GM21717 (cell line): Measurements from ENCODE around the gene RTP3.

Source experiments
- ATAC-seq: cut with Tn5 transposase; IDR thresholded peaks from one replicate; pipeline ENCODE4 v1.9.1; 2021; ENCODE audit warnings: mild to moderate bottlenecking, moderate library complexity; ENCODE audit not compliant: unreplicated experiment

Gene RTP3

DNA sequence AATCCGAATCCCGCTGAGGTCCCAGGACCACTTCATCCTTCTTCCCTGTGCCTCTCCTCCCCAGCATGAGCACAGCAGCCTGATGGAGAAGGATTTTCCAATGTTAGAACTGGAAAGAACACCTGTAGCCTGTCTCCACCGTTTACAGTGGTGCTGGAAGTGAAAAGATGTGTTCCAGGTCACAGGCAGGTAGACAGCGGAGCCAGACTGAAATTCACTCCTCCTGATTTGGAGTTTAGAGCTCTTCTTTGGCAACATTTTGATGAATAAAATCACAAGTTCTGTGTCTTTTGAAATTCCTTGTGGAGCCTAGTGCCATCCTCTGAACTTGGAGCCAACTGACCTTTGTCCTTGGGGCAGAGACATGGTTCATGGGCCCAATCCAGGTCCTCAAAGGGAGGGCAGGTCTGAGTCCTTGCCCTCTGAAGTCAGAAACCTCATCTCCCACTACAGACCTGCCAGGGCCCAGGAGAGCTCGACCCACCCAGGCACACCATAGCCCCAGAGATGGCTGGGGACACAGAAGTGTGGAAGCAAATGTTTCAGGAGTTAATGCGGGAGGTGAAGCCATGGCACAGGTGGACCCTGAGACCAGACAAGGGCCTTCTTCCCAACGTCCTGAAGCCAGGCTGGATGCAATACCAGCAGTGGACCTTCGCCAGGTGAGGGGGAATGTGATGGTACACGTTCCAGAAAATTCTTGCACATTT, at the start of gene RTP3:
RTP3 (plus strand) TSS at position 421 of the 710 bp plus-strand sequence; CDS start at position 508, 87 bp downstream.
- no peak for ATAC-seq

DNA sequence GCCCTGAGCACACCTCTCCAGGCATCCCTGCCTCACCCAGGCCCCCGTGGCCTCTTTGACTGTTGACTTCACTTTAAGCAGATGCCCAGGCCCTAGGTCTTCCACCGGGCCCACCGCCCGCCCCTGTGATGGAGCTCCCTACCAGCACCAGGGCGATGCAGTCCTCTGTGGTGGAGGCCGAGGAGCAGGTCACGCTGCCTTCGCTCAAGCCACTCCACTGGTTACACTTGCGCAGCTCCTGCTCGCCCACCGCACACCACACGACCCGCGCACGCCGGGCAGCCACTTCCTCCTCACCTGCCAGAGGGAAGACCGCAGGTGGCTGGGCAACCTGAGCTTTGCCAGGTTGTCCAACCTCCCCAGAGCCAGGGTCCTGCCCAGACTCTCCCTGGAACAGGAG, 49.1 kb upstream of the RTP3 start:
- no peak for ATAC-seq

GRCh38 chr3:46449755-46450552, 47.8 kb upstream of the RTP3 start:
- ATAC-seq, result no peak

DNA sequence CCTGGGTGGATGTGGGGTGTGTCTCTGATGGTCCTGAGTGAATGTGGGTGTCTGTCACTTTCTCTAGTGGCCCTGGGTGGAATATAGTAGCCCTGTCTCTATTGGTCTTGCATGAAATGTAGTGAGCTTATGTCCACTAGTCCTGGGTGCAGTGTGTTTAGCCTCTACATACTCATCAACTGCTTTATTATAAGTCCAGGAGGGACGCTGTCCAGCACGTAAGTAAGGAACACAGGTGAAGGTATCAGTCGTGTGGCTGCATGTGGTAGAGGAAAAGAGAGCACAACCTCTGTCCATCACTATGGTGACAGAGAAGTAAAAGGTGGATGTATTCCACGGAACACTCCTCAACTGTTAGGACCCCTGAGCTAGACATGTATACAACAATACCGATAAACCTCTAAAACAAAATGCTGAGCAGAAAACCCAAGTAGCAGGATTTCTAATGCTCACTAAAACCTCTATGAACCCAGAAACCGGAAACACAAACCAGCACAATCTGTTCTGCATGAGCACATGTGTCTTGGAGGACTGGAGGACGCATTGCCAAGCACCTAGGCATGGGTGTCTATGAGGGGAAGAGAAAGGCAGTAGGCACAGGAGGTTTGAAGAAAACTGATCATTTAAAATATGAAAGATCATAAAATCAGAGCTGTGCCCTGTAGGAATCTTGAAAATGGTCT, 44.1 kb upstream of the RTP3 start:
- no peak for ATAC-seq

DNA sequence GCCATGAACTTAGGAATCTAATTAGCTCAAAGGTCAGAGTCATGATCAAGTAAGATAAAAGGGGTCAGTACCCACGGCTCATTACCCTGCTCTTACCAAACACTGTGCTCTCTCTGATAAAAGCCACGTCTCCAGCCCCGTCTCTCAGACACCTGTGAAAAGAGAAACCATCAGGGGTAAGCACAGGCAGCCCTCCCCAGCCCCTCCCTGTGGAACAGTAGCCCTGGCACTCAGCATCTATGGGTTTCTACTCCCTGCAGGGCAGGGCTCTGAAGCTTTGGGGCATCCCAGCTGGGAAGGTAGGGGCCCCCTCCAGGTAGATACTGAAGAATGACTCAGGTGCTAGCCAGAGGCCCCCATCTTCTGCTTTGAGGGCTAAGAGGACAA, 43.6 kb upstream of the RTP3 start:
- no peak for ATAC-seq

GRCh38 chr3:46454606-46455005, 43.2 kb upstream of the RTP3 start:
- no peak for ATAC-seq

DNA sequence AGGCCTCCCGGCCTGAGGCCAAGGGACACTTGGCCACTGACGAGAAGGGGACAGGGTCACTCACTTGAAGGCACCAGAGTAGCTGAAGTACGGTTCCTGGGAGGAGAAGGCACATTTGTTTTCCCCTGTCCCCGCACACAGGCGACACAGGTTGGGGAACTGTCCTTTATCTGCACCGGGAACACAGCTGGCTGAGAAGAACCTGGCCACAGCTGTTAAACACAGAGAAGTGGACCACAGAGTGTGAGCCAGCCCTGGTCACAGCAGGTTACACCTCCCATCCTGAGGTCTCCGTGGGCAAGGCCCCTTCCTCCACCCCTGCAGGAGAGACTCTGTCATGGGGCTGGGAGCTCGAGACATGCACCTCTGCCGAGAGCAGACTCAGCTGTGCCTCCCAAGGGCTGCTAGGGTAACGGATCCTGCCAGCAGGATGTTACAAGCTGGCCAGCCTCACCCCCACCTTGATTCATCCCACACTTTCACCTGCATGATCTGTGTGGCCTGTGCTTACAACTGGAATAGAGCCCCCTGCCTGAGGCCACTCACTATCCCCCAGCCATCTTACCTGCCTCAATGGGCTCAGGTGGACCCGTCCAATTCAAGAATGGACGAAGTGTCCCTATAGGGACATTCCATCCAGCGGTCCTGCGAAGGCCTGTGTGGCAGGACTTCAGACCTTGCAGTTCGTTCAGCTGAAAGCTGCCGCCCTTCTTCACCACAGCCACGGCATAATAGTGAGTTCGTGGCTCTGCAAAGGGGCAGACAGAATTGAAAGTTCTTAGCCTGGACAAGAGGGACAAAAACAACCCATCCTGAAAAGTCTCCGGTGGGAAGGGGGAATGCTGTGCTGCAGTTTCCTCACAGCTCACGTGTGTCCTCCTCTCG, 42.3 kb upstream of the RTP3 start:
- no peak for ATAC-seq

DNA sequence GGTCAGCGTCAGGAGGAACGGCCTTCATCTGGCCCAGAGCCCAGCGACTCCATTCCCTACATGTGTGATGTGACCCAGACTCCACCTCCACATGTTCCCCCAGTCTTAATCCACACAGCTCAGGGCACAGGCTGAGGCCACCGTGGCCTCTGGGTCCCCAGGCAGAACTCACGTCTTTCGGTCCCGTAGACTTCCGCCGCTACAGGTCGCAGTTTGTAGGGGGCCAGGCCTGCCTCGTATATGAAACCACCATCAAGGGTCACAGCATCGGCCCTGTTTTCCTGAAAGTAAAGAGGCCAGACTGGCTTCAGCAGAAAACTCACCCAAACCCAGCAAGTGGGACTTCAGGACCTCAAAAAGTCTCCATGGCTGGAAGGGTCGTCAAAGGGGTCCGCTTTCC, 41.7 kb upstream of the RTP3 start:
- no peak for ATAC-seq

DNA sequence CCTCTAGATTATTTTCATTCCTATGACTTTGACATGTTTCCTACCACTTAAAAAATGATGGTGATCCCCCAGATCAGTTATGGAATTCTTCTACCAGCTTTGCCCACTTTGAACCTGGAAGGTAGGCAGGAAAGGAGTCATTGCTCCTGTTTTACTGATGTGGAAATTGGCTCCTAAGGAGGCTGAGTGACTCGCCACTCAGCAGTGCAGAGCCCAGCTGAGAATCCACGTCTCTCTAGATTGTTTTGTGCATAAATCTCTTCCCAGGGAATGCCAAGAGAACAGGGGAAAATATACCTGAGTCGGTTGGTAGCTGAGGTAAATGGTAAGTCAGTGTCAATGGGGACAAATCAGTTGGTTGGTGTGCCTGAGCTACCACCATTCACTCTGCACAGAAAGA, 37.7 kb upstream of the RTP3 start:
- ATAC-seq, result no peak

DNA sequence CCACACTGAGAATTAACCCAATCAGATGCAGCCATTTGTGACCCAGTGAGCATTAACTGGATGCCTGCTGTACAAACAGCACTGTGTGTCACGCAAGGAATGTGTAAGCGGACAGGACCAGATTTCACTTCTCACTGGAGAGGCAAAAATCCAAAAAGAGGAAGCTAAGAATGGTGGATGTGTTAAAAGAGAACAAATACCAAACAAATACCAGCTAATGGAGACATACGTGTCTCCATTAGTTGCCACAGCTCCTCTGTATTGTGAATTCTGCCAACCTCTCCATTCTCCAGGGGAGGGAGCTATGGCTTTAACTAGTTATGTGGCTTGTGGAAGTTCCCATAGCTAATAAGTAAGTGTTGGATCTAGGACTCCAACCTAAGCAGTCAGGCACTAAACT, 35.7 kb upstream of the RTP3 start:
- ATAC-seq, result no peak

GRCh38 chr3:46462511-46462910, 35.3 kb upstream of the RTP3 start:
- ATAC-seq, result no peak

DNA sequence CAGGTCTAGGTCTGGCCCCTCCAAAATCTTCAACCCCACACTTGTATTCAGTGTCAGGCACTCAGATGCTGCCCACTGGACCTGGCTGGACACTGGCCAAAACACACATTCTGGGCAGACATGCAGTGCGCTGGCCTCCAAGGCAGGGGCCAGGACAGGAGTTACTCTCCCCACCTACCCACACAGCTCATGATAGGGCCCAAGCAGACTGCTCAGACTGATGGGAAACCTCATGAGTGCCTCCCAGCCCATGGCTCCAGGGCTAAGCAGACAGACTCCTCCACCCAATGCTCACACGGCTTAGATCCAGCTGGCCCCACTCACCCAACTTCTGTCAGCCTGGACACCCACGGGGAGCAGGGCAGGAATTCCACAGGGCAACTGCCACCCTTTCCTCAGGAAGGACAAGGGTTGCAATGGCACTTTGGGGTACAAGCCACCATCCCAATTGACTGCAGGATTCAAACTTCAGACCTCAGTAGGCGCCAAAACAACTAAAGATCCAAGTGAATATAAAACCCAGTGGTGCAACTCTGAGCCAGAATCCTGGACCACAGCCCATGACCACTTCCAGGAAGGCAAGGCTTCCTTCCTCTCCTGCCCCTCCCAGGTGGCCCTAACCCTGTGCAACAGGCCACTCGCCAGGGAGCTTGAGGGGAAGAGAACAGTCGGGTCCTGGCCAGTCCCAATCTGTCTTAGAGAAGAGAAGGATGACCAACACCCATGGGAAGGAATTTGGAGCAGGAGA, 34.5 kb upstream of the RTP3 start:
- no peak for ATAC-seq

DNA sequence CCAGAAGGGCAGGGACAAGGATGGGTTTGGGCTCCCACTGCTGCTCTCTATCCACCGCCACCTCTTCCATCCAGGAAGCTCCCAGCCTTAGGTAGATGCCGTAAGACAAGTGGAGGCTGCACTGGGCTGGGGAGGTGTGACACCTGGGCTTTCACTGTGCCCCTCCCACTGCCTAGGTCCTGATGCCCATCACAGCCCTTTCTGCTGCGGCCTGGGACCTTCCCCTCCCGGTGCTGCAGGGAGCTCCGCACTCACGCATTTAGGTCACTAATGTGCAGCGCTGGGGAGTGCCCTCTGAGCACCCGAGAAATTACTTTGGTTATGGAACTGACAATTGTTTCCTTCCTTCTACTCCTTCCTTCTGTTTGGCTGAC, 33.9 kb upstream of the RTP3 start:
- ATAC-seq, result no peak

DNA sequence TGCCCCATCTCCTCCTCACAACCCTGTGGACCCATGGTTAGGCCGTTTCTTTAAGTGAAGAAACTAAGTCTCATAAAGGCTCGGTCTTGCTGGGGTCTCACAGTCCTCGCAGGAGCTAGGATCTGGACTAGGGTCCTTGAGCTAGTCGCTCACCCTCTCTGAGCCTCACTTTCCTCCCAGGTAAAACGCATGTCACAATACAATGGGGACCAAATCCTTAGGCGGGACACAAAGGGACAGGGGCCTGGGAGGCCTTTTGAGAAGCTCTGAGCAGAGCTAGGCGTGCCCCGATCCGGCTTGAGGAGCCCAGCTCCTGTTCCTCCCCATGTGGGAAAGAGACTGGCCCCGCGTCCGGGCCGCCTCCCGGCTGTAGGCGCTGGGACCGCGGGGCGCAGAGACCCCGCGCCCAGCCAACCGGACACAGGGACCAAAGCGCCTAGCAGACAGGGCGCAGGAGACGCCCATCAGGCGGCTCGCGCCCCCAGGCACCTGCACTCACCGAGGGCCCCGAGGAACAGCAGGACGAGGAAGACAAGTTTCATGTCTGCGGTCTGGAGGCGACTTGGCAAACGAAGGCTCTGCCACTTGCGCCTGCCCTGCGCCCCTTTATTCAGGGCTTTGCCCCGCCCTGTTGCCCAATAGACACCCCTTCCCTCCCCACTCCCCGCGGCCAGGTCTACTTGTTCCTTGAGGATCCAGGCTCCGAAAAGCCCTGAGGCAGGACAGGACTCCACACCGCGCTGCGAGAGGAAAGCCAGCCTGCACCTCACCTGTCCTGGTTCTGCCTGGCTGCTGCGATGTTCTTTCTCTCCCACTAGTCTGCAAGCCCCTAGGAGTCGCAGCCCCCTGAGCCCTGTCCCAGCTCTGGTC, 33.2 kb upstream of the RTP3 start, which contains the start of gene LTF:
LTF (minus strand) TSS at position 580 of the 870 bp plus-strand sequence; CDS start at position 542, 38 bp downstream.
- no peak for ATAC-seq

DNA sequence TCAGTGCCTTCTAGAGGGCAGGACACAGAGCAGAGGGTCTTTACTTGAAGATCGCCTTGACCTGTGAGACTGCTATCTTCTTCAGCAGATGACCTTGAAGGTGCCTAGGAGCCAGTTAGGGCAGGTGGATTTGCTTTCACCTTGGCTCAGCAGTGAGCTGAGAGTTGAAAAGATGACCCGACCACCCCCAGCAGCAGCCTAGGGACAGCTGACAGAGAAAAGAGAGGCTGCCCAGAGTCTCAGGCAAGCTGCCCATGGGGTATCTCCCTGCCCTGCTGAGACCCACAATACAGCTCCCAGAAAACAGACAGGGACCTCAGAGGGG, 32.6 kb upstream of the RTP3 start:
- no peak for ATAC-seq

DNA sequence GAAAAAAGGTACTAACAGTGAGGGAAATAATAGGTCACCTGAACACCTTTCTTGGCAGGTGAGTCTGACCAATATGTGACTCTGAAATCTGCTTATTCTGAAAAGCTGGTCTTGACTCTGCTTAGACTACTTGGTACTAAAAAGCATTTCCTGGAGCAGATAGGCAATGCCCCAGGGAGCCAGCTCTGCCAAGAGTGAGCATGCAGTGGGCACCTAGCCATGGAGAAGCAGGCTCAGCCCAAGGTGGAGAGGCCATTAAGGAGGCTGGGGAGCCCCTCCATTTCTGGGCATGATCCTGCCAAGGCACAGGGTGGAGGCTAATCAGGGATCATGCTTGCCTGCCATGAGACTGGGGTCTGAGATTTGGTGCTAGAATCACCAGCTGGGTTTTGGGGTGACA, 31.5 kb upstream of the RTP3 start:
- no peak for ATAC-seq

- no peak for ATAC-seq
These were observed 30.8 kb upstream of the RTP3 start for GRCh38 chr3:46466871-46467403.

DNA sequence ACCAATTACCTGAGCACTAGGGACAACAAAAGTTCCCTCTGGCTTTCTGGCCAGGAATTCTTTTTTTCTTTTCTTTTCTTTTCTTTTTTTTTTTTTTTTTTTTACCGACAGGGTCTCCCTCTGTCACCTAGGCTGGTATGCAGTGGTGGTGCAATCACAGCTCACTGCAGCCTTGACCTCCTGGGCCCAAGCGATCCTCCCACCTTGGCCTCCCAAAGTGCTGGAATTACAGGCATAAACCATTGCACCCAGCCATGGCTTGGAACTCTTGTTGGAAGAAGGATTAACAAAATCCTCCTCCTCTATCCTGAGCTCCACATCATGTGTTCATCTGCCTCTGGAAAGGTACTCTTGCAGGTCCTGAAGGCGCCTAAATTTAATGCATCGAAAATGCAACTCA, 30.2 kb upstream of the RTP3 start:
- ATAC-seq, result no peak
